Vagina (tissue), 2 donors: Measurements from ENCODE around the gene IL24.

ENCODE experiments used
- CTCF ChIP-seq, 3 experiments: fragments of 450-650 bp in 2 of 3; fragments of 200-600 bp in 1 of 3; sonication (generic) in 1 of 3; IDR thresholded peaks; one replicate each; pipeline ENCODE4 v1.5.1; 2017 to 2019; ENCODE audit warnings: antibody characterized with exemption in 3 of 3, mild to moderate bottlenecking in 2 of 3, moderate library complexity in 2 of 3
- POLR2A ChIP-seq, 2 donors: fragments of 450-650 bp; IDR thresholded peaks; one replicate each; pipeline ENCODE4 v1.6.1; 2017; ENCODE audit warnings: antibody characterized with exemption in 2 of 2, mild to moderate bottlenecking in 2 of 2, moderate library complexity in 2 of 2

GRCh38 chr1:206944703-206945102 is 47.5 kb downstream of the IL24 start:
- TF ChIP-seq CTCF (IDR thresholded peaks at IDR 0.05): no peak
- no peak for TF ChIP-seq POLR2A (IDR thresholded peaks at IDR 0.05)
